Natural killer cell (primary cell): ENCODE results near the gene AP1M1. TPM values are rescaled to one million over a fixed set of nuclear protein-coding genes. Genes with fewer than 3 reads are reported as not detected.

ENCODE experiments used
- ATAC-seq, 3 donors: fragments of 150-1000 bp in 2 of 3; fragments of 200-7000 bp in 1 of 3; cut with Tn5 transposase; 1 replicate in 1 of 3; 2 replicates in 2 of 3; pipeline ENCODE4 v1.10.0; 2021; ENCODE audit warnings: mild to moderate bottlenecking in 2 of 3, moderate library complexity in 2 of 3
- DNase-seq, 2 donors: peaks; one replicate each; pipeline versions ENCODE4 v3.0.0 to v3.0.0-alpha.2; 2013 to 2021; ENCODE audit warnings: mixed read lengths in 1 of 2
- H3K27ac ChIP-seq: one replicate; pipeline ENCODE4 v1.5.1; 2013; ENCODE audit warnings: mild to moderate bottlenecking, low read length
- H3K27me3 ChIP-seq: one replicate; pipeline ENCODE4 v1.6.1; 2013; ENCODE audit warnings: low read length; ENCODE audit not compliant: control insufficient read depth, insufficient read depth
- H3K36me3 ChIP-seq: one replicate; pipeline ENCODE4 v1.6.1; 2013; ENCODE audit warnings: low read length; ENCODE audit not compliant: control insufficient read depth, insufficient read depth
- H3K4me1 ChIP-seq: one replicate; pipeline ENCODE4 v1.6.1; 2013; ENCODE audit warnings: low read length; ENCODE audit not compliant: control insufficient read depth, insufficient read depth
- H3K4me3 ChIP-seq: one replicate; pipeline ENCODE4 v1.5.1; 2013; ENCODE audit warnings: low read length
- H3K9me3 ChIP-seq: one replicate; pipeline ENCODE4 v1.6.1; 2013; ENCODE audit warnings: low read length; ENCODE audit not compliant: control insufficient read depth, insufficient read depth
- H3K27ac Mint-ChIP-seq, 2 donors: one replicate each; pipeline ENCODE4 v1.8.0; 2022; ENCODE audit warnings: mild to moderate bottlenecking in 2 of 2, mixed read lengths in 2 of 2, moderate library complexity in 1 of 2
- H3K27me3 Mint-ChIP-seq, 2 donors: one replicate each; pipeline ENCODE4 v1.8.0; 2022; ENCODE audit warnings: low read depth in 2 of 2, mixed read lengths in 2 of 2
- H3K36me3 Mint-ChIP-seq: one replicate; pipeline ENCODE4 v1.8.0; 2022; ENCODE audit warnings: mixed read lengths
- H3K4me1 Mint-ChIP-seq, 2 donors: one replicate each; pipeline ENCODE4 v1.8.0; 2022; ENCODE audit warnings: mixed read lengths in 2 of 2
- H3K4me3 Mint-ChIP-seq: one replicate; pipeline ENCODE4 v1.8.0; 2022; ENCODE audit warnings: mild to moderate bottlenecking, moderate library complexity, mixed read lengths
- H3K9me3 Mint-ChIP-seq, 2 donors: one replicate each; pipeline ENCODE4 v1.8.0; 2022; ENCODE audit warnings: mixed read lengths in 2 of 2
- CTCF ChIP-seq: fragments of 200-600 bp; IDR thresholded peaks from one replicate; pipeline ENCODE4 v1.8.0; 2022; ENCODE audit warnings: antibody characterized with exemption
- WGBS: methylation state at CpG from one replicate; pipeline ENCODE4 v1.1.7; 2013; ENCODE audit warnings: missing lambda C conversion rate; ENCODE audit not compliant: insufficient coverage; 5-methylcytosine and 5-hydroxymethylcytosine counted together
- intact Hi-C: fragments of 100-400 bp; cut with micrococcal nuclease; formaldehyde crosslinking; loops from one replicate; pipeline ENCODE4 v1.14.2; 2022
- total RNA-seq, 4 donors: library from RNA; stranded (reverse); fragments of 120-200 nt in 1 of 4; gene quantifications; one replicate each; pipeline versions ENCODE4 v1.2.3 to v1.2.4, GENCODE V29; 2013 to 2022

Gene AP1M1
- total RNA-seq, 3 donors from 2014 or later (not counting 1 experiment from before 2014, with no cell fraction given) = 99.0 to 124 (median 100) TPM

- TF ChIP-seq CTCF = no peak
- no peak overlapping the region for H3K27ac Mint-ChIP-seq
- Histone ChIP-seq H3K4me3 (no peak overlapping the region), H3K27ac (no peak overlapping the region), H3K27me3 (no peaks in the 10 kb centered on the region), H3K9me3 (no peaks in the 10 kb centered on the region), H3K4me1 (peaks cover 22% of the 10 kb centered on the region), H3K36me3 (peaks cover 46% of the 10 kb centered on the region)
- ATAC-seq (no peak), DNase-seq (no peak)
- H3K9me3 Mint-ChIP-seq = no peaks in the 10 kb centered on the region
- 88% methylated on average over 20 of the region's 22 CpGs for WGBS
- H3K4me3 Mint-ChIP-seq = no peak overlapping the region
- no peaks in the 10 kb centered on the region for H3K27me3 Mint-ChIP-seq
- no peaks in the 10 kb centered on the region for H3K36me3 Mint-ChIP-seq
- intact Hi-C loops = no loop called here
- peaks cover 19 to 53% of the 10 kb centered on the region in 2 donors for H3K4me1 Mint-ChIP-seq
Measured at GRCh38 chr19:16202320-16203255, 4.9 kb downstream of the AP1M1 start.

GRCh38 chr19:16203256-16204004, 5.7 kb downstream of the AP1M1 start:
- Histone ChIP-seq H3K9me3 (no peaks in the 10 kb centered on the region), H3K4me3 (no peak overlapping the region), H3K36me3 (peaks cover 50% of the 10 kb centered on the region), H3K4me1 (peaks cover 17% of the 10 kb centered on the region), H3K27ac (no peak overlapping the region), H3K27me3 (no peaks in the 10 kb centered on the region)
- no peak for TF ChIP-seq CTCF
- H3K4me1 Mint-ChIP-seq = peaks cover 15 to 49% of the 10 kb centered on the region in 2 donors
- H3K4me3 Mint-ChIP-seq = no peak overlapping the region
- H3K27me3 Mint-ChIP-seq = no peaks in the 10 kb centered on the region
- WGBS = 93% methylated on average over 17 of the region's 19 CpGs
- H3K27ac Mint-ChIP-seq = peak overlapping the region in 1 of 2 donors; percentile 27
- DNase-seq (no peak), ATAC-seq (no peak)
- intact Hi-C loops = no loop called here
- H3K9me3 Mint-ChIP-seq = no peaks in the 10 kb centered on the region
- H3K36me3 Mint-ChIP-seq = no peaks in the 10 kb centered on the region

GRCh38 chr19:16204005-16204294, 6.2 kb downstream of the AP1M1 start:
- no peak overlapping the region for H3K27ac ChIP-seq
- H3K27me3 ChIP-seq = no peaks in the 10 kb centered on the region
- H3K36me3 ChIP-seq = peaks cover 56% of the 10 kb centered on the region
- DNase-seq (no peak), ATAC-seq (no peak)
- WGBS = 83% methylated on average over 5 of the region's 5 CpGs
- intact Hi-C loops = no loop called here
- Mint-ChIP-seq H3K27me3 (no peaks in the 10 kb centered on the region), H3K9me3 (no peaks in the 10 kb centered on the region), H3K4me1 (peaks cover 10 to 43% of the 10 kb centered on the region in 2 donors), H3K27ac (peak overlapping the region in 1 of 2 donors; percentile 27), H3K36me3 (no peaks in the 10 kb centered on the region), H3K4me3 (no peak overlapping the region)
- TF ChIP-seq CTCF = no peak
- H3K4me1 ChIP-seq = peaks cover 12% of the 10 kb centered on the region
- no peaks in the 10 kb centered on the region for H3K9me3 ChIP-seq
- H3K4me3 ChIP-seq = no peak overlapping the region
